Neural cell (in vitro differentiated cells): ENCODE results near the gene GRK1. TPM values are rescaled to one million over a fixed set of nuclear protein-coding genes. Genes with fewer than 3 reads are reported as not detected.
"Not testable (repeated sequence)": the region's sequence is repeated elsewhere in the genome, so short reads cannot be mapped to it uniquely, and the experiment has no call there.

Experiments used
- H2AFZ ChIP-seq: fragments of 200-600, 300-800 bp; sonication (generic), shearing (Covaris generic); 2 replicates; pipeline ENCODE4 v1.6.0; 2014; ENCODE audit warnings: low read depth, mild to moderate bottlenecking, antibody characterized with exemption, low read length, moderate library complexity
- H3F3A ChIP-seq: fragments of 200-600 bp; shearing (Covaris generic); 2 replicates; pipeline ENCODE4 v1.6.1; 2016; ENCODE audit warnings: mild to moderate bottlenecking, moderate library complexity, mixed read lengths, antibody characterized with exemption, low read length; ENCODE audit not compliant: insufficient read depth, poor library complexity, severe bottlenecking
- H3K27ac ChIP-seq: fragments of 200-600, 300-800 bp; sonication (generic), shearing (Covaris generic); 2 replicates; pipeline ENCODE4 v1.5.1; 2014; ENCODE audit warnings: mild to moderate bottlenecking, low read length, moderate library complexity
- H3K27me3 ChIP-seq: fragments of 300-800, 200-600 bp; sonication (generic), shearing (Covaris generic); 2 replicates; pipeline ENCODE4 v1.6.0; 2014; ENCODE audit warnings: mild to moderate bottlenecking, low read depth, low read length, moderate library complexity; ENCODE audit not compliant: insufficient read depth
- H3K36me3 ChIP-seq: fragments of 300-800, 200-600 bp; sonication (generic), shearing (Covaris generic); 2 replicates; pipeline ENCODE4 v1.5.1; 2014; ENCODE audit warnings: mild to moderate bottlenecking, antibody characterized with exemption, low read length, moderate library complexity; ENCODE audit not compliant: insufficient read depth
- H3K4me2 ChIP-seq: fragments of 300-800, 200-600 bp; sonication (generic), shearing (Covaris generic); 2 replicates; pipeline ENCODE4 v1.6.0; 2014; ENCODE audit warnings: mild to moderate bottlenecking, low read length
- H3K4me3 ChIP-seq: fragments of 300-800, 200-600 bp; sonication (generic), shearing (Covaris generic); 2 replicates; pipeline ENCODE4 v1.5.1; 2014; ENCODE audit warnings: mild to moderate bottlenecking, low read length, moderate library complexity
- H3K79me2 ChIP-seq: fragments of 200-600 bp; shearing (Covaris generic); replicated peaks from 2 replicates; pipeline ENCODE4 v1.6.0; 2014; ENCODE audit warnings: mild to moderate bottlenecking, low read length, moderate library complexity; ENCODE audit not compliant: insufficient read depth
- H3K9ac ChIP-seq: fragments of 300-800, 200-600 bp; sonication (generic), shearing (Covaris generic); 2 replicates; pipeline ENCODE4 v1.6.1; 2016; ENCODE audit warnings: mild to moderate bottlenecking, low read length, mixed read lengths
- H3K9me2 ChIP-seq: fragments of 200-600 bp; shearing (Covaris generic); 2 replicates; pipeline ENCODE4 v1.6.1; 2016; ENCODE audit warnings: mild to moderate bottlenecking, low read length, mixed read lengths; ENCODE audit not compliant: insufficient read depth
- H3K9me3 ChIP-seq: fragments of 200-600, 300-800 bp; sonication (generic), shearing (Covaris generic); 2 replicates; pipeline ENCODE4 v1.6.1; 2016; ENCODE audit warnings: mild to moderate bottlenecking, mixed run types, low read length, moderate library complexity, mixed read lengths
- H4K20me1 ChIP-seq: fragments of 200-600 bp; shearing (Covaris generic); 2 replicates; pipeline ENCODE4 v1.6.1; 2016; ENCODE audit warnings: mild to moderate bottlenecking, mixed run types; ENCODE audit not compliant: insufficient read depth
- EP300 ChIP-seq: fragments of 450-650 bp; conservative IDR thresholded peaks from 2 replicates; pipeline ENCODE4 v1.6.1; 2014; ENCODE audit warnings: antibody characterized with exemption, mild to moderate bottlenecking, moderate library complexity; ENCODE audit not compliant: poor library complexity, severe bottlenecking
- EZH2 ChIP-seq: fragments of 200-600, 300-800 bp; shearing (Covaris generic), sonication (generic); IDR thresholded peaks from 2 replicates; pipeline ENCODE4 v1.6.1; 2014; ENCODE audit warnings: antibody characterized with exemption, low read length, borderline replicate concordance, mild to moderate bottlenecking; ENCODE audit not compliant: insufficient read depth, poor library complexity, severe bottlenecking
- MXI1 ChIP-seq: fragments of 450-650 bp; conservative IDR thresholded peaks from 2 replicates; pipeline ENCODE4 v1.6.1; 2014; ENCODE audit warnings: antibody characterized with exemption, mild to moderate bottlenecking; ENCODE audit not compliant: poor library complexity, severe bottlenecking
- POLR2AphosphoS5 ChIP-seq: IDR thresholded peaks from 2 replicates; pipeline ENCODE4 v1.6.1; 2012
- RAD21 ChIP-seq: fragments of 450-650 bp; conservative IDR thresholded peaks from 2 replicates; pipeline ENCODE4 v1.6.1; 2014; ENCODE audit warnings: antibody characterized with exemption, mild to moderate bottlenecking, moderate library complexity
- REST ChIP-seq: IDR thresholded peaks from 2 replicates; pipeline ENCODE4 v1.6.1; 2012; ENCODE audit warnings: borderline replicate concordance
- SMC3 ChIP-seq: fragments of 450-650 bp; conservative IDR thresholded peaks from 2 replicates; pipeline ENCODE4 v1.6.1; 2014; ENCODE audit warnings: antibody characterized with exemption, mild to moderate bottlenecking, moderate library complexity; ENCODE audit not compliant: poor library complexity
- TAF1 ChIP-seq: IDR thresholded peaks from 2 replicates; pipeline ENCODE4 v1.6.1; 2012; ENCODE audit warnings: low read depth
- polyA plus RNA-seq: library from polyadenylated mRNA; depleted of rRNA; stranded (reverse); fragments of >200 nt; gene quantifications from 2 replicates; pipeline ENCODE4 v1.2.3, GENCODE V29; 2014
- TF ChIP-seq, protein P1 (sequence below): fragments of 450-650 bp; IDR thresholded peaks from 2 replicates; pipeline ENCODE4 v1.5.1; 2014; ENCODE audit warnings: antibody characterized with exemption, mild to moderate bottlenecking, moderate library complexity; ENCODE audit not compliant: poor library complexity, severe bottlenecking

Gene GRK1
- polyA plus RNA-seq, 1 donor from 2014 or later, result 0.06 TPM

DNA sequence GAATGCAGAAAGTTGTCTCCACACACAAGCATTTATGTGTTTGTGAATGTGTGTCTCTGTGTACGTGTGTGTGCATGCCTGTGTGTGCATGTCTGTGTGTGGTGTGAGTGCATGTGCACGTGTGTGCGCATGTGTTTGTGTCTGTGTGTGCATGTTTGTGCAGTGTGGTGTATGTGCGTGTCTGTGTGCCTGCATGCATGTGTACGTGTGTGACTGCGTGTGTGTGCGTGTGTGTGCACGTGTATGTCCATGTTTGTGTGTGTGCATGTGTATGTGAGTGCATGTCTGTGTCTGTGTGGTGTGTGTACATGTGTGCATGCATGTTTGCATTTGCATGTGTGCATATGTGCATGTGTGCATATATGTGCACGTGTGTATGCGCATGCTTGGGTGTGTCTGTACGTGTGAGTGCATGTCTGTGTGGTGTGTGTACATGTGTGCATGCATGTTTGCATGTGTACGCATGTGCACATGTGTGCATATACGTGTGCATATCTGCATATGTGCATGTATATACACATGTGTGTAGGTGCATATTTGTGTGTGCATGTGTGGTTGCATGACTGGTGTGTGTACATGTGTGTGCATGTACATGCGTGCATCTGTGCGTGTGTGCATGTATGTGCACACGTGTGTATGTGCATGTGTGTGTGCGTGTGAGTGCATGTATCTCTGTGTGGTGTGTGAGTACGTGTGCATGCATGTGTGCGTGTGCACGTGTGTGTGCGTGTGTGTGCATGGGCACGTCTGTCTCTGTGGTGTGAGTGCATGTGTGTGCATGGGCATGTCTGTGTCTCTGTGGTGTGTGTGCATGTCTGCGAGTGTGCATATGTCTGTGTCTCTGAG lies 83.8 kb downstream of the GRK1 start:
- H3K4me3 ChIP-seq, result no peak overlapping the region
- H3K9me2 ChIP-seq, result no peaks in the 10 kb centered on the region
- H4K20me1 ChIP-seq, result no peaks in the 10 kb centered on the region
- no peaks in the 10 kb centered on the region for H3F3A ChIP-seq
- no peaks in the 10 kb centered on the region for H3K36me3 ChIP-seq
- no peaks in the 10 kb centered on the region for H3K79me2 ChIP-seq
- no peaks in the 10 kb centered on the region for H3K27me3 ChIP-seq
- no peak overlapping the region for H3K9ac ChIP-seq
- no peak overlapping the region for H3K27ac ChIP-seq
- H3K9me3 ChIP-seq, result no peaks in the 10 kb centered on the region
- no peak overlapping the region for H2AFZ ChIP-seq
- H3K4me2 ChIP-seq, result no peak overlapping the region
- TF ChIP-seq, protein P1, sequence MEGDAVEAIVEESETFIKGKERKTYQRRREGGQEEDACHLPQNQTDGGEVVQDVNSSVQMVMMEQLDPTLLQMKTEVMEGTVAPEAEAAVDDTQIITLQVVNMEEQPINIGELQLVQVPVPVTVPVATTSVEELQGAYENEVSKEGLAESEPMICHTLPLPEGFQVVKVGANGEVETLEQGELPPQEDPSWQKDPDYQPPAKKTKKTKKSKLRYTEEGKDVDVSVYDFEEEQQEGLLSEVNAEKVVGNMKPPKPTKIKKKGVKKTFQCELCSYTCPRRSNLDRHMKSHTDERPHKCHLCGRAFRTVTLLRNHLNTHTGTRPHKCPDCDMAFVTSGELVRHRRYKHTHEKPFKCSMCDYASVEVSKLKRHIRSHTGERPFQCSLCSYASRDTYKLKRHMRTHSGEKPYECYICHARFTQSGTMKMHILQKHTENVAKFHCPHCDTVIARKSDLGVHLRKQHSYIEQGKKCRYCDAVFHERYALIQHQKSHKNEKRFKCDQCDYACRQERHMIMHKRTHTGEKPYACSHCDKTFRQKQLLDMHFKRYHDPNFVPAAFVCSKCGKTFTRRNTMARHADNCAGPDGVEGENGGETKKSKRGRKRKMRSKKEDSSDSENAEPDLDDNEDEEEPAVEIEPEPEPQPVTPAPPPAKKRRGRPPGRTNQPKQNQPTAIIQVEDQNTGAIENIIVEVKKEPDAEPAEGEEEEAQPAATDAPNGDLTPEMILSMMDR, result no peak
- TF ChIP-seq REST, result no peak
- TF ChIP-seq SMC3, result no peak
- TF ChIP-seq MXI1, result no peak
- no peak for TF ChIP-seq POLR2AphosphoS5
- TF ChIP-seq EZH2, result no peak
- no peak for TF ChIP-seq EP300
- no peak for TF ChIP-seq TAF1
- no peak for TF ChIP-seq RAD21

GRCh38 chr13:113751491-113751890 lies 84.5 kb downstream of the GRK1 start:
- H3K4me2 ChIP-seq, result no peak overlapping the region
- H3K36me3 ChIP-seq, result no peaks in the 10 kb centered on the region
- no peaks in the 10 kb centered on the region for H3F3A ChIP-seq
- H3K27me3 ChIP-seq, result no peaks in the 10 kb centered on the region
- no peak overlapping the region for H3K4me3 ChIP-seq
- no peak overlapping the region for H3K27ac ChIP-seq
- no peak overlapping the region for H3K9ac ChIP-seq
- H3K79me2 ChIP-seq, result no peaks in the 10 kb centered on the region
- no peak overlapping the region for H2AFZ ChIP-seq
- TF ChIP-seq, protein P1, result no peak
- TF ChIP-seq EP300 (no peak), POLR2AphosphoS5 (no peak)
- no peaks in the 10 kb centered on the region for H3K9me2 ChIP-seq
- H3K9me3 ChIP-seq, result no peaks in the 10 kb centered on the region
- H4K20me1 ChIP-seq, result no peaks in the 10 kb centered on the region

DNA sequence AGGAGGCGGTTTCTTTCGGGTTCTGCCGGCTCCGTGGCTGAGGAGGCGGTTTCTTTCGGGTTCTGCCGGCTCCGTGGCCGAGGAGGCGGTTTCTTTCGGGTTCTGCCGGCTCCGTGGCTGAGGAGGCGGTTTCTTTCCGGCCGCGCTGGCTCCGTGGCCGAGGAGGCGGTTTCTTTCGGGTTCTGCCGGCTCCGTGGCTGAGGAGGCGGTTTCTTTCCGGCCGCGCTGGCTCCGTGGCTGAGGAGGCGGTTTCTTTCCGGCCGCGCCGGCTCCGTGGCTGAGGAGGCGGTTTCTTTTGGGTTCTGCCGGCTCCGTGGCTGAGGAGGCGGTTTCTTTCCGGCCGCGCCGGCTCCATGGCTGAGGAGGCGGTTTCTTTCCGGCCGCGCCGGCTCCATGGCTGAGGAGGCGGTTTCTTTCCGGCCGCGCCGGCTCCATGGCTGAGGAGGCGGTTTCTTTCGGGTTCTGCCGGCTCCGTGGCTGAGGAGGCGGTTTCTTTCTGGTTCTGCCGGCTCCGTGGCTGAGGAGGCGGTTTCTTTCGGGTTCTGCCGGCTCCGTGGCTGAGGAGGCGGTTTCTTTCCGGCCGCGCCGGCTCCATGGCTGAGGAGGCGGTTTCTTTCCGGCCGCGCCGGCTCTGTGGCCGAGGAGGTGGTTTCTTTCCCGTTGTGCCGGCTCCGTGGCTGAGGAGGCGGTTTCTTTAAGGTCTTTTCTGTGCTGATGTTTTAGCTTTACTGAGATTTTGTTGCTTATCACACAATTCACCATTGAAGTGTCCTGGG lies 85.4 kb downstream of the GRK1 start:
- not testable (repeated sequence) for H3K4me2 ChIP-seq, H3K79me2 ChIP-seq, H3F3A ChIP-seq, H3K36me3 ChIP-seq, H3K9me3 ChIP-seq, H4K20me1 ChIP-seq, H3K4me3 ChIP-seq, H3K9me2 ChIP-seq, H2AFZ ChIP-seq, H3K27me3 ChIP-seq, H3K27ac ChIP-seq, H3K9ac ChIP-seq
